ENCODE measurements around the gene SLC10A6.

The SLC10A6 gene

GRCh38 chr4:86847571-86847970 is 1.6 kb downstream of the SLC10A6 start:
- TF ChIP-seq TAF1 (IDR thresholded peaks at IDR 0.05; ENCODE audit: low read depth) (no peak), TCF12 (IDR thresholded peaks at IDR 0.05; ENCODE audit: low read depth) (no peak), NFIC (IDR thresholded peaks at IDR 0.05) (no peak), EGR1 (IDR thresholded peaks at IDR 0.05) (no peak), ZBTB7A (IDR thresholded peaks at IDR 0.05; ENCODE audit: low read depth) (no peak), EP300 (IDR thresholded peaks at IDR 0.05; ENCODE audit: borderline replicate concordance) (no peak), FOXM1 (IDR thresholded peaks at IDR 0.05; ENCODE audit: borderline replicate concordance, low read depth) (no peak), TEAD4 (IDR thresholded peaks at IDR 0.05) (no peak), CEBPB (IDR thresholded peaks at IDR 0.05) (no peak), YY1 (IDR thresholded peaks at IDR 0.05; ENCODE audit: low read depth) (no peak), MAX (IDR thresholded peaks at IDR 0.05) (no peak), CREB1 (IDR thresholded peaks at IDR 0.05; ENCODE audit: low read depth) (no peak), RAD21 (IDR thresholded peaks at IDR 0.05; ENCODE audit: low read depth) (no peak)
- TF ChIP-seq, protein P1, sequence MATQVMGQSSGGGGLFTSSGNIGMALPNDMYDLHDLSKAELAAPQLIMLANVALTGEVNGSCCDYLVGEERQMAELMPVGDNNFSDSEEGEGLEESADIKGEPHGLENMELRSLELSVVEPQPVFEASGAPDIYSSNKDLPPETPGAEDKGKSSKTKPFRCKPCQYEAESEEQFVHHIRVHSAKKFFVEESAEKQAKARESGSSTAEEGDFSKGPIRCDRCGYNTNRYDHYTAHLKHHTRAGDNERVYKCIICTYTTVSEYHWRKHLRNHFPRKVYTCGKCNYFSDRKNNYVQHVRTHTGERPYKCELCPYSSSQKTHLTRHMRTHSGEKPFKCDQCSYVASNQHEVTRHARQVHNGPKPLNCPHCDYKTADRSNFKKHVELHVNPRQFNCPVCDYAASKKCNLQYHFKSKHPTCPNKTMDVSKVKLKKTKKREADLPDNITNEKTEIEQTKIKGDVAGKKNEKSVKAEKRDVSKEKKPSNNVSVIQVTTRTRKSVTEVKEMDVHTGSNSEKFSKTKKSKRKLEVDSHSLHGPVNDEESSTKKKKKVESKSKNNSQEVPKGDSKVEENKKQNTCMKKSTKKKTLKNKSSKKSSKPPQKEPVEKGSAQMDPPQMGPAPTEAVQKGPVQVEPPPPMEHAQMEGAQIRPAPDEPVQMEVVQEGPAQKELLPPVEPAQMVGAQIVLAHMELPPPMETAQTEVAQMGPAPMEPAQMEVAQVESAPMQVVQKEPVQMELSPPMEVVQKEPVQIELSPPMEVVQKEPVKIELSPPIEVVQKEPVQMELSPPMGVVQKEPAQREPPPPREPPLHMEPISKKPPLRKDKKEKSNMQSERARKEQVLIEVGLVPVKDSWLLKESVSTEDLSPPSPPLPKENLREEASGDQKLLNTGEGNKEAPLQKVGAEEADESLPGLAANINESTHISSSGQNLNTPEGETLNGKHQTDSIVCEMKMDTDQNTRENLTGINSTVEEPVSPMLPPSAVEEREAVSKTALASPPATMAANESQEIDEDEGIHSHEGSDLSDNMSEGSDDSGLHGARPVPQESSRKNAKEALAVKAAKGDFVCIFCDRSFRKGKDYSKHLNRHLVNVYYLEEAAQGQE (IDR thresholded peaks at IDR 0.05; ENCODE audit: low read depth) = no peak
- TF ChIP-seq, protein P2, sequence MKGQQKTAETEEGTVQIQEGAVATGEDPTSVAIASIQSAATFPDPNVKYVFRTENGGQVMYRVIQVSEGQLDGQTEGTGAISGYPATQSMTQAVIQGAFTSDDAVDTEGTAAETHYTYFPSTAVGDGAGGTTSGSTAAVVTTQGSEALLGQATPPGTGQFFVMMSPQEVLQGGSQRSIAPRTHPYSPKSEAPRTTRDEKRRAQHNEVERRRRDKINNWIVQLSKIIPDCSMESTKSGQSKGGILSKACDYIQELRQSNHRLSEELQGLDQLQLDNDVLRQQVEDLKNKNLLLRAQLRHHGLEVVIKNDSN (IDR thresholded peaks at IDR 0.05) = no peak

DNA sequence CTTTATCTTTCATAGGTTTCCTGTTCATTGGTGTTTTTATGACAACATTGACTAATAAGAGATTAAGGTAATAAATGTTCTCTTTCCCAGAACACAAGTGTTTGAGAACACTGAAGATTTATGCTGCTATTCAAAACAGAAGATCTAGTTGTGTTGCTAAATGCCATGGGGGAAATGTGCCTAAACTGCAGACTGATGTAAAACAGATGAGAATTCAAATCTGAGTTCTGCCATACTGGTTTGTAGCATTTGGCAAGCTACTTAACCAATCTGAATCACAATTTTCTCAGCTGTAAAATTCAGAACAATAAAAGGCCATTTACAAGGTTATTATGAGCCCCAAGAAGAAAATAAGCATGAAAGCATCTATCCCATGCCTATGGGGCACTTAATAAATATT is 2.3 kb downstream of the SLC10A6 start:
- TF ChIP-seq, protein P1 (IDR thresholded peaks at IDR 0.05; ENCODE audit: low read depth) = no peak

GRCh38 chr4:86845593-86845992 is 3.6 kb downstream of the SLC10A6 start:
- no peak for TF ChIP-seq TAF1 (IDR thresholded peaks at IDR 0.05; ENCODE audit: low read depth)
- TF ChIP-seq, protein P2 (IDR thresholded peaks at IDR 0.05) = no peak
- TF ChIP-seq CREB1 (IDR thresholded peaks at IDR 0.05; ENCODE audit: low read depth) = no peak
- TF ChIP-seq, protein P1 (IDR thresholded peaks at IDR 0.05; ENCODE audit: low read depth) = no peak
- TF ChIP-seq TEAD4 (IDR thresholded peaks at IDR 0.05) = no peak
- no peak for TF ChIP-seq TCF12 (IDR thresholded peaks at IDR 0.05; ENCODE audit: low read depth)
- no peak for TF ChIP-seq ZBTB7A (IDR thresholded peaks at IDR 0.05; ENCODE audit: low read depth)
- no peak for TF ChIP-seq EGR1 (IDR thresholded peaks at IDR 0.05)
- TF ChIP-seq CEBPB (IDR thresholded peaks at IDR 0.05) = no peak
- TF ChIP-seq EP300 (IDR thresholded peaks at IDR 0.05; ENCODE audit: borderline replicate concordance) = no peak
- no peak for TF ChIP-seq RAD21 (IDR thresholded peaks at IDR 0.05; ENCODE audit: low read depth)
- TF ChIP-seq MAX (IDR thresholded peaks at IDR 0.05) = no peak
- no peak for TF ChIP-seq YY1 (IDR thresholded peaks at IDR 0.05; ENCODE audit: low read depth)
- TF ChIP-seq NFIC (IDR thresholded peaks at IDR 0.05) = no peak
- TF ChIP-seq FOXM1 (IDR thresholded peaks at IDR 0.05; ENCODE audit: borderline replicate concordance, low read depth) = no peak

GRCh38 chr4:86841309-86841708 is 7.9 kb downstream of the SLC10A6 start:
- TF ChIP-seq NFIC (IDR thresholded peaks at IDR 0.05) = no peak
- TF ChIP-seq EP300 (IDR thresholded peaks at IDR 0.05; ENCODE audit: borderline replicate concordance) = no peak
- TF ChIP-seq, protein P1 (IDR thresholded peaks at IDR 0.05; ENCODE audit: low read depth) = no peak
- TF ChIP-seq TCF12 (IDR thresholded peaks at IDR 0.05; ENCODE audit: low read depth) = no peak
- no peak for TF ChIP-seq RAD21 (IDR thresholded peaks at IDR 0.05; ENCODE audit: low read depth)
- no peak for TF ChIP-seq CEBPB (IDR thresholded peaks at IDR 0.05)
- no peak for TF ChIP-seq CREB1 (IDR thresholded peaks at IDR 0.05; ENCODE audit: low read depth)
- no peak for TF ChIP-seq TEAD4 (IDR thresholded peaks at IDR 0.05)
- no peak for TF ChIP-seq EGR1 (IDR thresholded peaks at IDR 0.05)
- no peak for TF ChIP-seq TAF1 (IDR thresholded peaks at IDR 0.05; ENCODE audit: low read depth)
- TF ChIP-seq FOXM1 (IDR thresholded peaks at IDR 0.05; ENCODE audit: borderline replicate concordance, low read depth) = no peak
- no peak for TF ChIP-seq MAX (IDR thresholded peaks at IDR 0.05)
- TF ChIP-seq ZBTB7A (IDR thresholded peaks at IDR 0.05; ENCODE audit: low read depth) = no peak
- TF ChIP-seq, protein P2 (IDR thresholded peaks at IDR 0.05) = no peak
- TF ChIP-seq YY1 (IDR thresholded peaks at IDR 0.05; ENCODE audit: low read depth) = no peak

Measured in Ishikawa (cell line).